ENCODE data around the gene TFDP2. TPM values are rescaled to one million over a fixed set of nuclear protein-coding genes. Genes with fewer than 3 reads are reported as not detected.
A peak's percentile ranks its signal among the peaks of the same experiment; 100 is the strongest.

Gene TFDP2
- 10 to 100 TPM; 21.2 to 22.8 TPM for total RNA-seq

GRCh38 chr3:142148792-142149672 is at the start of gene TFDP2:
Gene TFDP2 (minus strand): TSS chr3:142149544. CDS start chr3:142101749, 47,795 bp downstream.
- CTCF ChIA-PET: interaction anchor here (1.3 to 1.4 kb wide), 2 partner anchors 12 to 132 kb away, joined by 3 read pairs; no protein-coding TSS in a partner anchor
- H3K4me1 Mint-ChIP-seq: peaks cover 21% of the 10 kb centered on the region
- H3K27ac Mint-ChIP-seq: peak within 1 kb of the TSS; percentile 50

DNA sequence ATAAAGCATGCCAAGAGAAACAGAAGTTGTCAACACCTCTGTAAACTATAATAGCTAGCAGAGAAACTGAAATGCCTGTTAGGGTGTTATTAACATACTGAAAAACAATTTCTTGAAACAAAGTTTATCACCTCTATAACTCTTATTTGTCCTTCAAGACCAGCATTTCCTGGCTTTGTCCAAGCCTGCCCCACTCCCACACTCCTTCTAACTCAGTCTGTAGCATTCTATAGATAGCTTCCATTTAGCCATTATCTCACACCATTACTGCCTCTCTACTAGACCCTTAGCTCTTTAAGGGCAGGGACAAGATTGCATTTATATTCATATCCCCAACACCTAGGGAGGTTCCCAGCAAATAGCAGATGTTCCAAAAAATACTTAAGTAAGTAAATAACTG is 39.5 kb upstream of the TFDP2 start:
- H3K27ac Mint-ChIP-seq: no peak overlapping the region
- no peak overlapping the region for H3K4me3 Mint-ChIP-seq
- H3K36me3 Mint-ChIP-seq (ENCODE audit: low read depth): peaks cover 18% of the 10 kb centered on the region
- ChIA-PET CTCF (interaction anchor here (1.1 to 1.2 kb wide), 2 partner anchors 8 to 224 kb away, joined by 3 read pairs; no protein-coding TSS in a partner anchor), POLR2A (no interaction called here)
- H3K27me3 Mint-ChIP-seq: no peaks in the 10 kb centered on the region
- no peaks in the 10 kb centered on the region for H3K4me1 Mint-ChIP-seq
- no peak for DNase-seq
- no peaks in the 10 kb centered on the region for H3K9me3 Mint-ChIP-seq

More at GRCh38 chr3:142148792-142149672, at the start of gene TFDP2:
- Mint-ChIP-seq H3K27me3 (peaks cover 3% of the 10 kb centered on the region), H3K36me3 (ENCODE audit: low read depth) (no peaks in the 10 kb centered on the region), H3K9me3 (no peaks in the 10 kb centered on the region), H3K4me3 (peak within 1 kb of the TSS; percentile 82)
- POLR2A ChIA-PET: interaction anchor here (1.0 to 1.7 kb wide), 9 partner anchors 13 to 297 kb away, joined by 3 to 7 read pairs (median 4); no protein-coding TSS in a partner anchor
- peak; percentile 90 for DNase-seq

GRCh38 chr3:142180761-142181362 is 31.5 kb upstream of the TFDP2 start:
- no peaks in the 10 kb centered on the region for H3K27me3 Mint-ChIP-seq
- POLR2A ChIA-PET: no interaction called here
- CTCF ChIA-PET: interaction anchor here (0.8 to 2.8 kb wide), 9 partner anchors 8 to 102 kb away, joined by 3 to 26 read pairs (median 4); no protein-coding TSS in a partner anchor
- H3K36me3 Mint-ChIP-seq (ENCODE audit: low read depth): peaks cover 26% of the 10 kb centered on the region
- H3K4me3 Mint-ChIP-seq: no peak overlapping the region
- no peaks in the 10 kb centered on the region for H3K4me1 Mint-ChIP-seq
- H3K9me3 Mint-ChIP-seq: no peaks in the 10 kb centered on the region
- DNase-seq: peak; percentile 44
- no peak overlapping the region for H3K27ac Mint-ChIP-seq

DNA sequence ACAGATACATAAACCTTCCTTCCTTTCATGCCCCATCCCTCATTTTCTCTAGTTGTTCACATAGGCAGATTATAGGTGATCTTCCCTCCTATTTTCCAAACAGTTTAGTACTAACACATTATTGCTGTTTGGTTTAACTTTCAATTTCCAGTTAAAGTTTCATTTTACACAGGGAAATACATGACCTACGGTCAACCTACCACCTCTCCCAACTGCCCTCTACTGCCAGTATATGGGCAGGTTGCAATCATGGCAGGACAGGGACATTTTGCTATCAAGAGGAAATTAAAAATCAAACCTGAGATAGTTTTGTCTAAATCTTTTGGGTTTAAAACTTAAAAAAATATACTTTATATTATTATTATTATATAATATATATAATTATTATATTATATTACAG is 26.1 kb upstream of the TFDP2 start:
- Mint-ChIP-seq H3K27ac (no peak overlapping the region), H3K27me3 (no peaks in the 10 kb centered on the region), H3K36me3 (ENCODE audit: low read depth) (peaks cover 28% of the 10 kb centered on the region), H3K4me1 (peaks cover 2% of the 10 kb centered on the region), H3K9me3 (no peaks in the 10 kb centered on the region), H3K4me3 (no peak overlapping the region)
- ChIA-PET POLR2A (no interaction called here), CTCF (interaction anchor here (1.1 to 1.4 kb wide), 2 partner anchors 104 to 105 kb away, joined by 3 to 5 read pairs; no protein-coding TSS in a partner anchor)
- DNase-seq: no peak

DNA sequence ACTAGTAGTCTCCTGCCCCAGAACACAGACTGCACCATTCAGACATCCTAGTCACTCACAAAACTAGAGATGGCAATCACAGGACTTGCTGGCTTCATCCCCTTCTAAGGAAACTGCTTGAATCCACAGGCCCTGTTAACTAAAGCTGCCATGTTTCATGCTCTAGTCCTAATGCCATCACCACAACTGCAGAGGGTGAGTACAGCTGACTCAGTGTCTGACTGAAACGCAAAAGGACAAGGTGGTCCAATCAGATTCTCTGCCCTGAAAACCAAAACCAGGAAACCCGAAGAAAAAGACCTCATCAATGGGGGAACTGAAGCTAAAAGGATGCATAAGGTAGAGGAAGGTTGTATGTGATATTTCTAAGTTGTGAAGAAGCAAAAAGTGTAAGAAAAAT is 25.2 kb upstream of the TFDP2 start:
- H3K36me3 Mint-ChIP-seq (ENCODE audit: low read depth): peaks cover 32% of the 10 kb centered on the region
- ChIA-PET POLR2A (no interaction called here), CTCF (interaction anchor here (0.9 to 1.4 kb wide), 3 partner anchors 9 to 106 kb away, joined by 3 to 5 read pairs (median 3); no protein-coding TSS in a partner anchor)
- DNase-seq: no peak
- H3K27ac Mint-ChIP-seq: no peak overlapping the region
- H3K9me3 Mint-ChIP-seq: no peaks in the 10 kb centered on the region
- no peak overlapping the region for H3K4me3 Mint-ChIP-seq
- H3K4me1 Mint-ChIP-seq: peaks cover 2% of the 10 kb centered on the region
- no peaks in the 10 kb centered on the region for H3K27me3 Mint-ChIP-seq

DNA sequence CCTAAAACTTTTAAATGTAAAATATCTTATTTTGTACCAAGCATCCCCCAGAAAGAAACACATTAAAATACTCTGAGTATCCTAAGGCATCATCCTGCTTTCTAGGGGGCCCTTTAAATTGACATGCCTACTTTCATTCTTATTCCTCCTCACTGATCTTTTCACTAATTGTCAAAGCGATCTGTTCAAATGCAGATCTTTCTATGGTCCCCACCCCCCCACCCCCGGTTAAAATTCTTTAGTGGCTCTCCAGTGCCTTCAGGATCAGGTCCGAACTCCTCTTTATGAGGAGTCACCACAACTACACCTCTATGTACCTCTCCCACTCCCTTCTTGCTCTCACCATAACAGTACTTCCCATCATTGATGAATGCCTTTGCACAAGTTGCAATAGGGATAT is 19.2 kb upstream of the TFDP2 start:
- DNase-seq: no peak
- H3K4me3 Mint-ChIP-seq: no peak overlapping the region
- no peaks in the 10 kb centered on the region for H3K9me3 Mint-ChIP-seq
- ChIA-PET CTCF (no interaction called here), POLR2A (no interaction called here)
- H3K27ac Mint-ChIP-seq: no peak overlapping the region
- H3K36me3 Mint-ChIP-seq (ENCODE audit: low read depth): peaks cover 25% of the 10 kb centered on the region
- H3K27me3 Mint-ChIP-seq: no peaks in the 10 kb centered on the region
- no peaks in the 10 kb centered on the region for H3K4me1 Mint-ChIP-seq

GRCh38 chr3:142165194-142165593 is 15.8 kb upstream of the TFDP2 start:
- ChIA-PET POLR2A (interaction anchor here (0.9 kb wide), 1 partner anchor 16 kb away, joined by 3 read pairs; the partner anchor contains the start of gene TFDP2), CTCF (interaction anchor here (0.9 to 1.8 kb wide), 2 partner anchors 10 to 15 kb away, joined by 3 to 8 read pairs; no protein-coding TSS in a partner anchor)
- DNase-seq: no peak
- Mint-ChIP-seq H3K27ac (no peak overlapping the region), H3K27me3 (no peaks in the 10 kb centered on the region), H3K4me3 (no peak overlapping the region), H3K9me3 (no peaks in the 10 kb centered on the region), H3K4me1 (no peaks in the 10 kb centered on the region), H3K36me3 (ENCODE audit: low read depth) (peaks cover 27% of the 10 kb centered on the region)

DNA sequence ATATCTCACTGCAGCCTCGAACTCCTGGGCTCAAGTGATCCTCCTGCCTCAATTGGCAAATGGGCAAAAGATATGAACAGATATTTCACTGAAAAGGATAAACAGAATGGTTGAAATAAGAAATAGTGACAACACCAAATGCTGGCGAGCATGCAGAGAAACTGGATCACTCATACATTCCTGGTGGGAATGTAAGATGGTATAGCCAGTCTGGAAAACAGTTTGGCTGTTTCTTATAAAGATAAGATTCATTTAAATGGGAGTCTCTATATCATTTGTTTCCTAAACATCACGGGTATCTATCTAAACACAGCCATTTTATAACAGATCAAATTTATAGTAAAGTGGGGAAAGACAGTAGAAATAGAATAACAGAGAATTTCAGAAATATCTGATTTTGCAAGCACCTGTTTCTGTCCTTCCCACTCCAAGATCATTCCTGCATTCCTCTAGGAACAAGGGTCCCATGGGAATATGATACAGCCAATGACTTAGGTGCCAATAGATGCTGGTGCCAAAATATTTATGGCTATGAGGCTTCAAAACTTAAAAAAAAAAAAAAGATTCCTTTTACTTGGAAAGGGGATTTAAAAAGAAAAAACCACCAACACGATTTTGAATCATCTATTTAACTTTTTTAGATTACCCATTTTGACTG is 9.9 kb upstream of the TFDP2 start:
- no peaks in the 10 kb centered on the region for H3K4me1 Mint-ChIP-seq
- POLR2A ChIA-PET: no interaction called here
- H3K27me3 Mint-ChIP-seq: no peaks in the 10 kb centered on the region
- H3K4me3 Mint-ChIP-seq: no peak overlapping the region
- CTCF ChIA-PET: no interaction called here
- peaks cover 7% of the 10 kb centered on the region for H3K36me3 Mint-ChIP-seq (ENCODE audit: low read depth)
- no peak for DNase-seq
- no peak overlapping the region for H3K27ac Mint-ChIP-seq
- H3K9me3 Mint-ChIP-seq: no peaks in the 10 kb centered on the region

DNA sequence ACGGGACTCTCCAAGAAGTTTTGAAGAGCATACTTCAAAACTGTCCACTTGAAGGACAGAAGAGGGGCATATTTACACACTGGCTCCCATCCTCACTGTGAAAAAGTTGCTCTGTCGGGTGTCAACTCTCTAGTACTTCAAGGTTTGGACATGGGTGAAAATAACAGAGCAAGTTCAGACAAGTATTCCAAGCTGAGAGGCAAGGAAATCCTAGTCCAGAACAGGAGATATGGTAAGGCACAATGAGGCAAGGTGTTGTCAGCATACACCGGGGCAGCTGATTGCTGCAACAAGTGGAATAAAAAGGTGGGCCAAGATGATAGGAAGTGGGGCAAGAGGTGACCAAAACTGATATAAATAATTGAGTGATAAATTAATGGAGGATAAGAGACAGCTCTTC is 4.8 kb upstream of the TFDP2 start:
- Mint-ChIP-seq H3K27ac (no peak overlapping the region), H3K4me3 (no peak overlapping the region), H3K4me1 (peaks cover 6% of the 10 kb centered on the region), H3K9me3 (no peaks in the 10 kb centered on the region), H3K36me3 (ENCODE audit: low read depth) (no peaks in the 10 kb centered on the region), H3K27me3 (peaks cover 3% of the 10 kb centered on the region)
- DNase-seq: no peak
- ChIA-PET POLR2A (no interaction called here), CTCF (interaction anchor here (1.4 kb wide), 1 partner anchor 126 kb away, joined by 4 read pairs; no protein-coding TSS in a partner anchor)

DNA sequence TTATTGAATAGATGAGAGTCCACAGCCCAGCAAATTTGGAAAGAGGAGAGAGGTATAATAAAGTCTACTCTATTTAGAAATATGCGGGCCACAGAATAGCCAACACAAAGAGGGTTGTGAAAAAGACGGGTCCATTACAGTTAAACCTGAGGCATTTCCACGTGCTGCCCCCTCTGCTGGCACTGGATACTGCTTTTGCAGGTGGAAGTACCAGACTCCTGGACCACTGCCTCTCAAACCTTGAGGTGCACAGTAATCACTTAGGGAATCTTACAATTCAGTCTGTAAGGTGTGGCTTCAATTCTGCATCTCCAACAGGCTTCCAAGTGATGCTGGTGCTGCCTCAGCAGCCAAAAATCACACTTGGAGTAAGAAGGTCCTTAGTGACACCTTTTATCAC is 3.0 kb upstream of the TFDP2 start:
- DNase-seq: no peak
- Mint-ChIP-seq H3K9me3 (no peaks in the 10 kb centered on the region), H3K36me3 (ENCODE audit: low read depth) (no peaks in the 10 kb centered on the region), H3K27me3 (peaks cover 3% of the 10 kb centered on the region), H3K27ac (no peak overlapping the region), H3K4me3 (no peak overlapping the region), H3K4me1 (peaks cover 18% of the 10 kb centered on the region)
- POLR2A ChIA-PET: no interaction called here
- CTCF ChIA-PET: no interaction called here

- no peaks in the 10 kb centered on the region for H3K36me3 Mint-ChIP-seq (ENCODE audit: low read depth)
- ChIA-PET CTCF (no interaction called here), POLR2A (no interaction called here)
- H3K4me1 Mint-ChIP-seq: peaks cover 21% of the 10 kb centered on the region
- no peak for DNase-seq
- peaks cover 3% of the 10 kb centered on the region for H3K27me3 Mint-ChIP-seq
- H3K9me3 Mint-ChIP-seq: no peaks in the 10 kb centered on the region
- H3K4me3 Mint-ChIP-seq: no peak overlapping the region
- H3K27ac Mint-ChIP-seq: no peak overlapping the region
Observed at GRCh38 chr3:142151828-142152227, 2.5 kb upstream of the TFDP2 start.

- no peaks in the 10 kb centered on the region for H3K9me3 Mint-ChIP-seq
- POLR2A ChIA-PET: no interaction called here
- H3K27me3 Mint-ChIP-seq: peaks cover 3% of the 10 kb centered on the region
- no peak overlapping the region for H3K27ac Mint-ChIP-seq
- no peaks in the 10 kb centered on the region for H3K36me3 Mint-ChIP-seq (ENCODE audit: low read depth)
- no peak for DNase-seq
- H3K4me3 Mint-ChIP-seq: no peak overlapping the region
- CTCF ChIA-PET: no interaction called here
- peaks cover 21% of the 10 kb centered on the region for H3K4me1 Mint-ChIP-seq
Observed at GRCh38 chr3:142151240-142151639, 1.9 kb upstream of the TFDP2 start.

DNA sequence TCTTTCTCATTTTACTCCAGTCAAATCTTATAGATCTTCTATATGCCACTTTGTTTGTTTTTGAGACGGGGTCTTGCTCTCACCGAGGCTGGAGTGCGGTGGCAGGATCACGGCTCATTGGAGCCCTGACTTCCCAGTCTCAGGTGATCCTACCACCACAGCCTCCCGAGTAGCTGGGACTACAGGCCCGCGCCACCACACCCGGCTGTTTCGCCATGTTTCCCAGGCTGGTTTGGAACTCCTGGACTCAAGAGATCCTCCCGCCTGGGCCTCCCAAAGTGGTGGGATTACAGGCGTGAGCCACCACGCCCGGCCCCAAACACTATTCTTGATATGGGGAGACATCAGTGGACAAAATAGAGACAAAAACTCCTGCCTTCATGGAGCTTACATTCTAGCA is 927 bp upstream of the TFDP2 start:
- Mint-ChIP-seq H3K4me1 (peaks cover 21% of the 10 kb centered on the region), H3K9me3 (no peaks in the 10 kb centered on the region), H3K36me3 (ENCODE audit: low read depth) (no peaks in the 10 kb centered on the region), H3K27me3 (peaks cover 3% of the 10 kb centered on the region), H3K27ac (no peak overlapping the region), H3K4me3 (no peak overlapping the region)
- POLR2A ChIA-PET: interaction anchor here (1.4 to 1.7 kb wide), 3 partner anchors 122 to 135 kb away, joined by 3 to 7 read pairs (median 6); no protein-coding TSS in a partner anchor
- CTCF ChIA-PET: no interaction called here
- no peak for DNase-seq

Data from activated CD4-positive, alpha-beta memory T cell treated with anti-CD3 and anti-CD28 coated beads, Interleukin-2, amount 10 ng/mL, durations not matched to agents 7 days and 5 days (primary cell).